ENCODE results near the gene CSRP3. TPM values are rescaled to one million over a fixed set of nuclear protein-coding genes. Genes with fewer than 3 reads are reported as not detected.

The CSRP3 gene
- total RNA-seq, 3 donors from 2014 or later: not detected

DNA sequence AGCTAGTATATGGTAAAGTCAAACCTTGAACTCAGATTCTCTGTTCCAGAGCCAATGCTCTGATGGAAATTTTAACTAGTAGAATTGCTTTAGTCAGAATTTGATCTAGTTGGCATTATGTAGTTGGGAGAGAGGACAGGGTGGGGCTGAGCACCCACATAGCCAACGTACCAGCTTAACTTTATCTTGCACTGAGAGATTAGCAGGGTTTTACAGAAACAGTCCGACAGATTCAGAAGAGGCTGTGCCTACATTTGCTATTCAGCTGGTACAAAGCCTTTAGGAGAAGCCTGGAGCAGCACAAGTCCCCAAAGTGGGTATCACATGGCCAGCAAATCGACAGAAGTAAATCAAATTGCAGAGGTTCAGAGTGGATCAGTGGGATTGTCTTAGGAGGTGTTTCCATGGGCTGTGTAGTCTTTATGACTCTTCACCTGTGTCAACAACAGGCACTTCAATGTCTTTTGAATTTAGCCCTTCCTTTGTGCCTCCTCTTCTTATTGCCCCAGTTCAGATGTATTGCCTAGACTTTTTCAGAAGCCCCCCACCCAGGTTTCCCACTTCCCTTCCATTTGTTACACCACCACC lies 7.3 kb upstream of the CSRP3 start:
- H3K4me1 ChIP-seq: no peaks in the 10 kb centered on the region
- H3K4me3 ChIP-seq: no peak overlapping the region
- no peaks in the 10 kb centered on the region for H3K36me3 ChIP-seq
- intact Hi-C loops (cut with DNase I; ENCODE audit: low total_unique reads): no loop called here
- peaks cover 0 to 4% of the 10 kb centered on the region in 2 donors for H3K27me3 ChIP-seq
- no peak for DNase-seq (ENCODE audit: low spot score in 2 of 2)
- no peaks in the 10 kb centered on the region for H3K9me3 ChIP-seq
- H3K27ac ChIP-seq: no peak overlapping the region
- TF ChIP-seq POLR2A (IDR thresholded peaks at IDR 0.05): no peak

DNA sequence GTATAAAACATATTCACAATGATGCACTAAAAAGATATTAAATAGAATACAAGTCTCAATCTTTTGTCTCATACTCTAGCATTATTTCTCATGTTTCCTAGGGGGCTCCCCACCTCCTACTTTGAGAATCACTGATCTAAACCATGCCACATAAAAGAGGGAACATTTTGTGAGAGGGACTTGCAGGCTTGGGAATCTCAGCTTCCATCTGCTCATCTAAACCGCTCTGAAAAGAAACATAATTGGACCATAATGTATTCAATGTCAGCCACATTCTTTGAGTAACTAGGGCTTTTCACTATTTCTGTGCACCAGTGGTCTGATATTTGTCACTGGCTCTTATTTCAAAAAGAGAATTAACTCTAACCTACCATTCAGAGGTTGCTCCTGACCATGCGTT lies 6.4 kb upstream of the CSRP3 start:
- intact Hi-C loops (cut with DNase I; ENCODE audit: low total_unique reads): no loop called here

DNA sequence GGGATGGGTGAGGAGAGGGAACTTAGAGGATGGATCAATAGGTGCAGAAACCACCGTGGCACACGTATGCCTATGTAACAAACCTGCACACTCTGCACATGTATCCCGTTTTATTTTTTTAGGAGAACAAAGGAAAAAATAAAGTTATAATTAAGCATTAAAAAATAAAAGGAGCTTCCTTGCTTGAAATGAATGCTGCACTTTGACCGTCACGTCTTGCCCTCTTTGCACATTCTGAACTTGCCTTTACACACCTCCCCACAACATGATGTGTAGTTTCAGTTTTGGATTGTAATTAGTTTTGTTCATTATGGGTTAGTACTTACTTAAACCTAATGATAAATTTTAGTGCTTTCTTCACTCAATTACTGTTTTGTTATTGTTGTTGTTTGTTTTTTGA lies 3.1 kb upstream of the CSRP3 start:
- Histone ChIP-seq H3K27ac (no peak overlapping the region), H3K9me3 (no peaks in the 10 kb centered on the region), H3K27me3 (no peaks in the 10 kb centered on the region), H3K4me1 (peaks cover 0 to 6% of the 10 kb centered on the region in 2 donors), H3K4me3 (no peak overlapping the region), H3K36me3 (no peaks in the 10 kb centered on the region)
- TF ChIP-seq POLR2A (IDR thresholded peaks at IDR 0.05) (no peak), POLR2AphosphoS5 (IDR thresholded peaks at IDR 0.05) (no peak)
- TF ChIP-seq, protein P1, sequence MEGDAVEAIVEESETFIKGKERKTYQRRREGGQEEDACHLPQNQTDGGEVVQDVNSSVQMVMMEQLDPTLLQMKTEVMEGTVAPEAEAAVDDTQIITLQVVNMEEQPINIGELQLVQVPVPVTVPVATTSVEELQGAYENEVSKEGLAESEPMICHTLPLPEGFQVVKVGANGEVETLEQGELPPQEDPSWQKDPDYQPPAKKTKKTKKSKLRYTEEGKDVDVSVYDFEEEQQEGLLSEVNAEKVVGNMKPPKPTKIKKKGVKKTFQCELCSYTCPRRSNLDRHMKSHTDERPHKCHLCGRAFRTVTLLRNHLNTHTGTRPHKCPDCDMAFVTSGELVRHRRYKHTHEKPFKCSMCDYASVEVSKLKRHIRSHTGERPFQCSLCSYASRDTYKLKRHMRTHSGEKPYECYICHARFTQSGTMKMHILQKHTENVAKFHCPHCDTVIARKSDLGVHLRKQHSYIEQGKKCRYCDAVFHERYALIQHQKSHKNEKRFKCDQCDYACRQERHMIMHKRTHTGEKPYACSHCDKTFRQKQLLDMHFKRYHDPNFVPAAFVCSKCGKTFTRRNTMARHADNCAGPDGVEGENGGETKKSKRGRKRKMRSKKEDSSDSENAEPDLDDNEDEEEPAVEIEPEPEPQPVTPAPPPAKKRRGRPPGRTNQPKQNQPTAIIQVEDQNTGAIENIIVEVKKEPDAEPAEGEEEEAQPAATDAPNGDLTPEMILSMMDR (IDR thresholded peaks at IDR 0.05): no peak
- intact Hi-C loops (cut with DNase I; ENCODE audit: low total_unique reads): no loop called here
- DNase-seq (ENCODE audit: low spot score in 2 of 2): no peak

More for the DNA sequence above, 6.4 kb upstream of the CSRP3 start:
- TF ChIP-seq POLR2AphosphoS5 (IDR thresholded peaks at IDR 0.05) (no peak), POLR2A (IDR thresholded peaks at IDR 0.05) (no peak)
- TF ChIP-seq, protein P1 (IDR thresholded peaks at IDR 0.05): no peak
- no peaks in the 10 kb centered on the region for H3K9me3 ChIP-seq
- no peaks in the 10 kb centered on the region for H3K4me1 ChIP-seq
- no peak for DNase-seq (ENCODE audit: low spot score in 2 of 2)
- no peak overlapping the region for H3K27ac ChIP-seq
- H3K4me3 ChIP-seq: no peak overlapping the region
- no peaks in the 10 kb centered on the region for H3K27me3 ChIP-seq
- no peaks in the 10 kb centered on the region for H3K36me3 ChIP-seq

DNA sequence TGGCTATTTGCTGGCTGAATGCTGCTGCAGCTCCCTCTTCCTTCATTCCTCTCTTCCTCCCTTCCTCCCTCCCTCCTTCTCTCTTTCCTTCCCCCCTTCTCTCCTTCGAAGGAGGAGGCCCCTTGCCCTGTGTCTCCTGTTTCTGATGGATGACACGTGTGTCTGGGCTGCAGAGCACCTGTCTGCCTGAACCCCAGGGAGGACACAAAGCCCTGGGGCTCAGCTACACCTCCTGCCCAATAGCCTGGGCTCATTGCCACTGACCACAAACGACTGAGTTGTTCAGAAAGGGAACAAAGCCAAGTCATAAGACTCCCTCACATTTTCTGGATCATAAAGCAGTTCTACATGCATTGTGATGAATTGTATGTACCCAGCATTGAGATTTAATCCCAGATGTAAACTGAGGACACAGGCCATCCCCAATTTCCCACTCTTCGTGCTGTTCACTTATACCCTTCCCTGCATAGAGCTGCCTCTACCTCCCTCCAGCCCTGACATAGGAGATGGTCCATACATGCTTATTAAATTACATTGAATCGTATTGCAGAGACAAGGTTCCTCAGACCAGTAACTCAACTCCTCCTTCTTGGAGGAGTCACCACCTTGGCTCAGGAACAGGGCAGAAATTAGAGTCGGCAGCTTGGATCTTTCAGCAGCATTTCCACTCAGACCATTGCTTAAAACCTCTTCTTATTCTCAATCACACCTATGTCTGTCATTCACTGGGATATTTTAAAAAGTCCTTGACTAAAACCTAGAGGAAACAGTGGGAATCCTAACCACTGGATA lies 1.2 kb downstream of the CSRP3 start:
- Histone ChIP-seq H3K27me3 (no peaks in the 10 kb centered on the region), H3K4me3 (no peak overlapping the region), H3K36me3 (no peaks in the 10 kb centered on the region), H3K9me3 (no peaks in the 10 kb centered on the region), H3K27ac (no peak overlapping the region), H3K4me1 (peaks cover 0 to 6% of the 10 kb centered on the region in 2 donors)
- peak; percentile 61 to 63 for DNase-seq (ENCODE audit: low spot score in 2 of 2)
- intact Hi-C loops (cut with DNase I; ENCODE audit: low total_unique reads): no loop called here
- no peak for TF ChIP-seq POLR2AphosphoS5 (IDR thresholded peaks at IDR 0.05)
- no peak for TF ChIP-seq POLR2A (IDR thresholded peaks at IDR 0.05)
- TF ChIP-seq, protein P1 (IDR thresholded peaks at IDR 0.05): no peak

DNA sequence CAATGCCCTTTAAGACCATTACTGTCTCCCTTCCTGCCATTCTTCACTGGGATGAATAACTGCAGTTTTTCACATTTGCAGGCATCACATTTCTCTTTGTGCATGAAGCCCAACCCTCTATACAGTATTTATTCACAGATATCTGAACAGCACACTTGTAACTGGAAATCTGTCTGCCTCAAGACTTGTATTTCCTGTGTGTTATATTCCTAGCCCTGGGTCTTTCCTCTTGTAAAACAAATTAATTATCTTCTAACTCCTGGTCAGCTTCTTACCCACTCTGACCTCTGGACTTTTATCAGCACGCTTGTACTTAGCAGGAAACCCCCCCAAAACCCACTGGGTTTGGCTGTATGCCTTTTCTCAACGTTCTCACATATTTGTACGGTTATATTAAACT lies 2.0 kb downstream of the CSRP3 start:
- no peaks in the 10 kb centered on the region for H3K9me3 ChIP-seq

More for the DNA sequence above, 2.0 kb downstream of the CSRP3 start:
- H3K27me3 ChIP-seq: no peaks in the 10 kb centered on the region
- no peaks in the 10 kb centered on the region for H3K36me3 ChIP-seq
- TF ChIP-seq POLR2AphosphoS5 (IDR thresholded peaks at IDR 0.05) (no peak), POLR2A (IDR thresholded peaks at IDR 0.05) (no peak)
- TF ChIP-seq, protein P1 (IDR thresholded peaks at IDR 0.05): no peak
- peaks cover 0 to 6% of the 10 kb centered on the region in 2 donors for H3K4me1 ChIP-seq
- H3K27ac ChIP-seq: no peak overlapping the region
- H3K4me3 ChIP-seq: no peak overlapping the region
- no peak for DNase-seq (ENCODE audit: low spot score in 2 of 2)
- intact Hi-C loops (cut with DNase I; ENCODE audit: low total_unique reads): no loop called here
